ENCODE results near the gene LSAMP.
A peak's percentile ranks its signal among the peaks of the same experiment; 100 is the strongest.
"Not testable (repeated sequence)": the region's sequence is repeated elsewhere in the genome, so short reads cannot be mapped to it uniquely, and the experiment has no call there.

Gene LSAMP

DNA sequence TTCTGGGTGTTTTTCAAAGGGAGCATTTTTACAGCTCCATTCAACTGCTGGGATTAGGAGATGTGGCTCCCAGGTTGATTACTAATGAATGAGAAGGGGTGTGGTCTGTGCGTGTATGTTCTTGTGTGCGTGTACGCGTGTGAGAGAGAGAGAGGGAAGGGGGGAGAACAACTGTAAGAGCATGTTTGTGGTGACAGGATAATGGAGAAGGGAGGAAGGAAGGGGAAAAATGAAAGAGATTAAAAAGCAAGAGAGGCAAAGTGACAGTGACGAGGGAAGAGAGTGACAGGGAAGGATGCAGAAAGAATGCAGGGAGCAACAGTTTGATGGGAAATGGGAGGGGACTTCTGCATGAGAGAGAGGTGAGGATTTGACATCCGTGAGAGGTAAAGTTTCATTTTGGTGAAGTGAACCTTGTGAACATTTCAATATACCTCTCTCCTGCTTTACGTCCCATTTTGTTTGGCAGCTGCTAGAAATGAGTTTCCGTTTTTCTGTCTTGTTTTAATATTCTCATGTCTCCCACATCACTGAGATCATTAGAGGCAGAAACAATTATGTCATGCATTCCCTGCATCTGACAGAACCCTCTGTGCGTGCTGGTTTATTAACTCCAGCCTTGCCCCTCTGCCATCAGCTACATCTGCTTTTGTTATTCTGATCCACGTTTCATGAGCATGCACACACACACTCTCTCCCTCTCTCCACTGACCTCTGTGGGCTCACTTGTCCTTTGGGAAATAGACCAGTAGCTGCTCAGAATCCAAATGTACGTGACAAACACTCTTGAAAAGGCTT lies 660.3 kb downstream of the LSAMP start:
- no peak for DNase-seq

GRCh38 chr3:115783938-115784738 lies 661.1 kb downstream of the LSAMP start:
- peak; percentile 84 for DNase-seq

- DNase-seq, result not testable (repeated sequence)
These were observed 661.9 kb downstream of the LSAMP start for GRCh38 chr3:115783426-115783825.

DNA sequence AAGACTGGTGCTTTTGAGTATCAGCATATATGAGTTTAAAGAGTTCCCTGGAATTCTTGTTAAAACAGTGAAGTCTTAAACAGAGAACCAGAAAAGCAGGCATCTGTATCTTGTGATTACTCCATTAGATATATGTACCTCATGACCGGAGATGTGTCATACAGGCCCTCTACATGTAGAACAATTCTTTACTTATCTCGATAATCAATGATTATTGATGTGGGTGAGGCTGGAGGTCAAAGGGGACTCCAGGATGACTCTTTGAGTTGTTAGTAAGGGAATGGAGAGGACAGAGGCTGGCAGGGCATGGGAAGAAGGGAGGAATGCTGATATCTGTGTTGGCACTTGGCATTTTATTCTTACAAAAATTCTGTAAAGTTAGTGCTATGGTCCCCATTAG lies 666.3 kb downstream of the LSAMP start:
- no peak for DNase-seq

DNA sequence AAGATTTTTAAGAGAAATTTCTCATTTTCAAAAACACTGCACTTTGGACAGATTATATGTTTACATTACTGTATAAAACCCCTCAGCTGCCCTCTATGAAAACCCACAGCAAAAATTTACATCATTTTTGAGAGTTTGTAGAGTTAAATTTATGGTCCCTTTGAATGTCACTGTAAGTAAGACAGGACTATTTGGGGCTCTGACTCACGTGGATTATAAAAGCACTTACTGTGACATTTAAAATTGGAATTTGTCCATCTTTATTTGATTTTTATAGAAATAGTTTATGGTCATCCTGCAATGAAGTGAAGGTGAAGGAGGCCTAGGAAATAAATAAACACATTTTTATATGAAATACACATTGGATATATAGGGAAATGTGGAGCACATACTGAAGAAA lies 672.3 kb downstream of the LSAMP start:
- DNase-seq, result no peak

GRCh38 chr3:115768661-115769060 lies 676.6 kb downstream of the LSAMP start:
- DNase-seq, result no peak

- no peak for DNase-seq
These were observed 678.5 kb downstream of the LSAMP start for GRCh38 chr3:115766587-115767482.

GRCh38 chr3:115761927-115762305 lies 683.4 kb downstream of the LSAMP start:
- no peak for DNase-seq

DNA sequence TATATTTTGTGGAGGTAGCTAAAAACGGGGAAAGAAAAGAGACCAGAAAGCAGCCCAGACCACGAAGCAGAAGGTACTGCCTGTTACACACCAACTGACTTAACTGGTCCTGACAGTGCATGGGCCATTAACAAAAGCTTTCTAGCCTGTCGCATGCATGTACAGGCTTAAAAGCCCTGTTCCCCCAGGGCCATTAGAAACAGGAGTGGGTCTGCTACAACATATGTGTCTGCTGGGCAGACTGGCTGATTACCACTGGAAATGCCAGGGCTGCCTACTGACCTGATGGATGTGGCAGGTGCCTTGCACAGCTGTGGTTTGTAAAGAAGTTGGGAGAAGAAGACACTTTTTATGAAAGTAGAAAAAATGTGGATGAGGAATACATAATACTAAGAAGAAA lies 684.6 kb downstream of the LSAMP start:
- DNase-seq, result no peak

GRCh38 chr3:115758076-115758763 lies 687.1 kb downstream of the LSAMP start:
- DNase-seq, result no peak

DNA sequence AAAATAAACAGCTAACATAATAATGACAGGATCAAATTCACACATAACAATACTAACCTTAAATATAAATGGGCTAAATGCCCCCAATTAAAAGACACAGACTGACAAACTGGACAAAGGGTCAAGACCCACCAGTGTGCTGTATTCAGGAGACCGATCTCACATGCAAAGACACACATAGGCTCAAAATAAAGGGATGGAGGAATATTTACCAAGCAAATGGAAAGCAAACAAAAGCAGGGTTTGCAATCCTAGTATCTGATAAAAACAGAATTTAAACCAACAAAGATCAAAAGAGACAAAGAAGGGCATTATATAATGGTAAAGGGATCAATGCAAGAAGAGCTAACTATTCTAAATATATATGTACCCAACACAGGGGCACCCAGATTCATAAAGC lies 692.3 kb downstream of the LSAMP start:
- not testable (repeated sequence) for DNase-seq

Measured in activated CD4-positive, CD25-positive, alpha-beta regulatory T cell treated with anti-CD3 and anti-CD28 coated beads, Interleukin-2, amount 50 U/mL, for 72 hours (primary cell).